ENCODE results near the gene HPCAL1.

HPCAL1 gene

GRCh38 chr2:10303694-10304378 lies 1.1 kb downstream of the HPCAL1 start:
- H3K36me3 ChIP-seq (ENCODE audit: control insufficient read depth in 4 of 4, insufficient read depth in 4 of 4, low read length in 3 of 4), result no peaks in the 10 kb centered on the region
- under 1% methylated on average over 51 of the region's 53 CpGs for whole genome bisulfite sequencing (ENCODE audit: insufficient coverage)
- ChIA-PET CTCF (interaction anchor here (0.7 to 6.2 kb wide), 17 partner anchors 11 to 179 kb away, joined by 3 to 76 read pairs (median 3); no protein-coding TSS in a partner anchor), POLR2A (interaction anchor here (1.0 to 1.8 kb wide), 3 partner anchors 10 to 128 kb away, joined by 3 to 6 read pairs (median 5); no protein-coding TSS in a partner anchor)
- H3K4me1 ChIP-seq (ENCODE audit: control extremely low read depth in 1 of 4, control insufficient read depth in 4 of 4, insufficient read depth in 4 of 4, low read length in 3 of 4), result peaks cover 7 to 61% (median 57%) of the 10 kb centered on the region in 4 experiments
- no peaks in the 10 kb centered on the region for H3K9me3 ChIP-seq (ENCODE audit: control extremely low read depth in 1 of 5, control insufficient read depth in 4 of 5, insufficient read depth in 2 of 5, low read depth in 1 of 5, low read length in 4 of 5)
- no peaks in the 10 kb centered on the region for H3K27me3 ChIP-seq (replicated peaks in 2 of 5; ENCODE audit: control insufficient read depth in 4 of 5, insufficient read depth in 5 of 5, low read length in 4 of 5)
- peak overlapping the region; percentile 78 to 96 (median 91) for H3K4me3 ChIP-seq (ENCODE audit: control insufficient read depth in 1 of 7, extremely low read depth in 1 of 7, insufficient read depth in 4 of 7, low read depth in 2 of 7, low read length in 6 of 7)
- peak overlapping the region in 1 of 2 experiments; percentile 79 for H3K27ac ChIP-seq (ENCODE audit: insufficient read depth in 1 of 2, low read depth in 1 of 2, low read length in 2 of 2, poor library complexity in 1 of 2, severe bottlenecking in 2 of 2)
- peak; percentile 58 to 74 (median 62) for DNase-seq

- Histone ChIP-seq H3K27me3 (replicated peaks in 2 of 5; ENCODE audit: control insufficient read depth in 4 of 5, insufficient read depth in 5 of 5, low read length in 4 of 5) (no peaks in the 10 kb centered on the region), H3K36me3 (ENCODE audit: control insufficient read depth in 4 of 4, insufficient read depth in 4 of 4, low read length in 3 of 4) (no peaks in the 10 kb centered on the region), H3K4me1 (ENCODE audit: control extremely low read depth in 1 of 4, control insufficient read depth in 4 of 4, insufficient read depth in 4 of 4, low read length in 3 of 4) (peaks cover 7 to 61% (median 57%) of the 10 kb centered on the region in 4 experiments), H3K4me3 (ENCODE audit: control insufficient read depth in 1 of 7, extremely low read depth in 1 of 7, insufficient read depth in 4 of 7, low read depth in 2 of 7, low read length in 6 of 7) (peak overlapping the region; percentile 18 to 96 (median 91)), H3K27ac (ENCODE audit: insufficient read depth in 1 of 2, low read depth in 1 of 2, low read length in 2 of 2, poor library complexity in 1 of 2, severe bottlenecking in 2 of 2) (peak overlapping the region in 1 of 2 experiments; percentile 79), H3K9me3 (ENCODE audit: control extremely low read depth in 1 of 5, control insufficient read depth in 4 of 5, insufficient read depth in 2 of 5, low read depth in 1 of 5, low read length in 4 of 5) (no peaks in the 10 kb centered on the region)
- DNase-seq, result no peak
- ChIA-PET POLR2A (interaction anchor here (0.9 to 1.8 kb wide), 3 partner anchors 9 to 127 kb away, joined by 3 to 6 read pairs (median 5); no protein-coding TSS in a partner anchor), CTCF (interaction anchor here (0.7 to 6.2 kb wide), 22 partner anchors 10 to 494 kb away, joined by 3 to 76 read pairs (median 4); no protein-coding TSS in a partner anchor)
- WGBS (ENCODE audit: insufficient coverage), result 48% methylated on average over 27 of the region's 28 CpGs
Observed at GRCh38 chr2:10304458-10305253, 2.0 kb downstream of the HPCAL1 start.

- ChIA-PET POLR2A (interaction anchor here (0.9 to 1.8 kb wide), 2 partner anchors 9 to 103 kb away, joined by 3 to 6 read pairs; no protein-coding TSS in a partner anchor), CTCF (interaction anchor here (0.7 to 6.2 kb wide), 8 partner anchors 22 to 494 kb away, joined by 3 to 76 read pairs (median 4); no protein-coding TSS in a partner anchor)
- peak; percentile 75 to 91 (median 89) for DNase-seq
- H3K4me1 ChIP-seq (ENCODE audit: control extremely low read depth in 1 of 4, control insufficient read depth in 4 of 4, insufficient read depth in 4 of 4, low read length in 3 of 4), result peaks cover 7 to 61% (median 57%) of the 10 kb centered on the region in 4 experiments
- 4% methylated on average over 4 of the region's 4 CpGs for WGBS (ENCODE audit: insufficient coverage)
- no peaks in the 10 kb centered on the region for H3K36me3 ChIP-seq (ENCODE audit: control insufficient read depth in 4 of 4, insufficient read depth in 4 of 4, low read length in 3 of 4)
- H3K4me3 ChIP-seq (ENCODE audit: control insufficient read depth in 1 of 7, extremely low read depth in 1 of 7, insufficient read depth in 4 of 7, low read depth in 2 of 7, low read length in 6 of 7), result peak overlapping the region in 4 of 7 experiments; percentile 90 to 93 (median 92)
- H3K27ac ChIP-seq (ENCODE audit: insufficient read depth in 1 of 2, low read depth in 1 of 2, low read length in 2 of 2, poor library complexity in 1 of 2, severe bottlenecking in 2 of 2), result peak overlapping the region in 1 of 2 experiments; percentile 79
- H3K9me3 ChIP-seq (ENCODE audit: control extremely low read depth in 1 of 5, control insufficient read depth in 4 of 5, insufficient read depth in 2 of 5, low read depth in 1 of 5, low read length in 4 of 5), result no peaks in the 10 kb centered on the region
- no peaks in the 10 kb centered on the region for H3K27me3 ChIP-seq (replicated peaks in 2 of 5; ENCODE audit: control insufficient read depth in 4 of 5, insufficient read depth in 5 of 5, low read length in 4 of 5)
Observed at GRCh38 chr2:10305254-10305635, 2.5 kb downstream of the HPCAL1 start.

GRCh38 chr2:10305715-10306114 lies 3.0 kb downstream of the HPCAL1 start:
- H3K4me3 ChIP-seq (ENCODE audit: control insufficient read depth in 1 of 7, extremely low read depth in 1 of 7, insufficient read depth in 4 of 7, low read depth in 2 of 7, low read length in 6 of 7), result peak overlapping the region in 2 of 7 experiments; percentile 90 to 91
- H3K27me3 ChIP-seq (replicated peaks in 2 of 5; ENCODE audit: control insufficient read depth in 4 of 5, insufficient read depth in 5 of 5, low read length in 4 of 5), result no peaks in the 10 kb centered on the region
- peak in 2 of 3 donors; percentile 28 to 45 for DNase-seq
- peaks cover 7 to 61% (median 55%) of the 10 kb centered on the region in 4 experiments for H3K4me1 ChIP-seq (ENCODE audit: control extremely low read depth in 1 of 4, control insufficient read depth in 4 of 4, insufficient read depth in 4 of 4, low read length in 3 of 4)
- H3K9me3 ChIP-seq (ENCODE audit: control extremely low read depth in 1 of 5, control insufficient read depth in 4 of 5, insufficient read depth in 2 of 5, low read depth in 1 of 5, low read length in 4 of 5), result no peaks in the 10 kb centered on the region
- 84% methylated on average over 9 of the region's 10 CpGs for whole genome bisulfite sequencing (ENCODE audit: insufficient coverage)
- H3K36me3 ChIP-seq (ENCODE audit: control insufficient read depth in 4 of 4, insufficient read depth in 4 of 4, low read length in 3 of 4), result no peaks in the 10 kb centered on the region
- CTCF ChIA-PET, result interaction anchor here (0.7 to 6.2 kb wide), 12 partner anchors 9 to 493 kb away, joined by 3 to 76 read pairs (median 3); no protein-coding TSS in a partner anchor
- H3K27ac ChIP-seq (ENCODE audit: insufficient read depth in 1 of 2, low read depth in 1 of 2, low read length in 2 of 2, poor library complexity in 1 of 2, severe bottlenecking in 2 of 2), result no peak overlapping the region
- POLR2A ChIA-PET, result interaction anchor here (0.9 to 1.8 kb wide), 2 partner anchors 8 to 102 kb away, joined by 3 to 6 read pairs; no protein-coding TSS in a partner anchor

- no peak for DNase-seq
- POLR2A ChIA-PET, result no interaction called here
- CTCF ChIA-PET, result interaction anchor here (0.9 to 2.6 kb wide), 7 partner anchors 11 to 158 kb away, joined by 3 to 15 read pairs (median 4); no protein-coding TSS in a partner anchor
- Histone ChIP-seq H3K36me3 (ENCODE audit: control insufficient read depth in 4 of 4, insufficient read depth in 4 of 4, low read length in 3 of 4) (peaks cover 0 to 5% (median 1%) of the 10 kb centered on the region in 4 experiments), H3K27me3 (replicated peaks in 2 of 5; ENCODE audit: control insufficient read depth in 4 of 5, insufficient read depth in 5 of 5, low read length in 4 of 5) (no peaks in the 10 kb centered on the region), H3K4me1 (ENCODE audit: control extremely low read depth in 1 of 4, control insufficient read depth in 4 of 4, insufficient read depth in 4 of 4, low read length in 3 of 4) (peaks cover 7 to 50% (median 44%) of the 10 kb centered on the region in 4 experiments), H3K4me3 (ENCODE audit: control insufficient read depth in 1 of 7, extremely low read depth in 1 of 7, insufficient read depth in 4 of 7, low read depth in 2 of 7, low read length in 6 of 7) (no peak overlapping the region), H3K9me3 (ENCODE audit: control extremely low read depth in 1 of 5, control insufficient read depth in 4 of 5, insufficient read depth in 2 of 5, low read depth in 1 of 5, low read length in 4 of 5) (no peaks in the 10 kb centered on the region), H3K27ac (ENCODE audit: insufficient read depth in 1 of 2, low read depth in 1 of 2, low read length in 2 of 2, poor library complexity in 1 of 2, severe bottlenecking in 2 of 2) (no peak overlapping the region)
- 89% methylated on average over 3 of the region's 4 CpGs for WGBS (ENCODE audit: insufficient coverage)
Observed at GRCh38 chr2:10306901-10307463, 4.3 kb downstream of the HPCAL1 start.

- POLR2A ChIA-PET, result no interaction called here
- H3K27me3 ChIP-seq (replicated peaks in 2 of 5; ENCODE audit: control insufficient read depth in 4 of 5, insufficient read depth in 5 of 5, low read length in 4 of 5), result no peaks in the 10 kb centered on the region
- peaks cover 0 to 12% (median 1%) of the 10 kb centered on the region in 4 experiments for H3K36me3 ChIP-seq (ENCODE audit: control insufficient read depth in 4 of 4, insufficient read depth in 4 of 4, low read length in 3 of 4)
- H3K9me3 ChIP-seq (ENCODE audit: control extremely low read depth in 1 of 5, control insufficient read depth in 4 of 5, insufficient read depth in 2 of 5, low read depth in 1 of 5, low read length in 4 of 5), result no peaks in the 10 kb centered on the region
- H3K4me1 ChIP-seq (ENCODE audit: control extremely low read depth in 1 of 4, control insufficient read depth in 4 of 4, insufficient read depth in 4 of 4, low read length in 3 of 4), result peaks cover 7 to 47% (median 42%) of the 10 kb centered on the region in 4 experiments
- peak overlapping the region in 1 of 7 experiments; percentile 31 for H3K4me3 ChIP-seq (ENCODE audit: control insufficient read depth in 1 of 7, extremely low read depth in 1 of 7, insufficient read depth in 4 of 7, low read depth in 2 of 7, low read length in 6 of 7)
- DNase-seq, result no peak
- peak overlapping the region in 1 of 2 experiments; percentile 32 for H3K27ac ChIP-seq (ENCODE audit: insufficient read depth in 1 of 2, low read depth in 1 of 2, low read length in 2 of 2, poor library complexity in 1 of 2, severe bottlenecking in 2 of 2)
- WGBS (ENCODE audit: insufficient coverage), result 38% methylated on average over 6 of the region's 7 CpGs
- CTCF ChIA-PET, result interaction anchor here (0.9 to 2.6 kb wide), 6 partner anchors 10 to 159 kb away, joined by 3 to 15 read pairs (median 6); no protein-coding TSS in a partner anchor
Observed at GRCh38 chr2:10307561-10308156, 5.0 kb downstream of the HPCAL1 start.
